HG03097 (cell line): ENCODE data around the gene IL2RA.

Source experiments
- ATAC-seq: cut with Tn5 transposase; IDR thresholded peaks from one replicate; pipeline ENCODE4 v1.9.1; 2021; ENCODE audit not compliant: unreplicated experiment, low FRiP score

Gene IL2RA

GRCh38 chr10:6061056-6061455 lies 1.1 kb downstream of the IL2RA start:
- ATAC-seq: no peak

- ATAC-seq: no peak
Measured at GRCh38 chr10:6059506-6059905, 2.7 kb downstream of the IL2RA start.

DNA sequence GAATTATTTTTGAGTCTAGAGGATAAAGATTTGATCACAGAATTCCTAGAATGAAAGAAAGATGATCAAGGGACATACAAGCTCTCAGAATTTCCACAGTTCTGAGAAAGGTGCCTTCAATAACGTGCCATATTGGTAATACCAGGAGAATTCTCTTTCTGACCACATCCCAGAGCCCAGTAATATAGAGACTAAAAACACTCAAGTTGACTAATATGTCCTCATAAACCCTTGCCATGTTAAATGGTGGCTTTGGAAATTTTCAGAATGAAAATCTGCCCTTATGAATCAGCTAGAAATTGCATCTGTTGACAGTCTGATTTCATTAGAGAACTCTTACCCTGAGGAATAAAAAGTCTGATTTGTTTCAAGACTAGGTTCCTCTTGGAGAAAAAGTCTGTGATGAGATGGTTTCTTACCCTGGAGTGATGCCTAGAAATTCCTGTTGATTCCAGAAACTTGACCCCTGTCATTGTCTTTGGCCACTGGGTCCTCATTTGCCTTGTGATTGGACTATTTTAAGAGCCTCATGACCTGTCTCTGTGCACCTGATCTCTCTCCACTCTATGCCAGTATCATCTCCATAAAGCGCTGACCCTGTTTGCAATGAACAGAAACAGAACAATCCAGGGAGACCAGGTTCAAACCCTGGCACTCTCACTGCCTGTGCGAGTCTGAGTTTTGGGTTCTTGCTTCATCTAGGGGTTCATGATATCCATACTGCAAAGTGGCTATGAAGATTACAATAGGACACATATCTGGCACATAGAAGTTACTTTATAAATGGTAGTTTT lies 3.3 kb downstream of the IL2RA start:
- no peak for ATAC-seq

DNA sequence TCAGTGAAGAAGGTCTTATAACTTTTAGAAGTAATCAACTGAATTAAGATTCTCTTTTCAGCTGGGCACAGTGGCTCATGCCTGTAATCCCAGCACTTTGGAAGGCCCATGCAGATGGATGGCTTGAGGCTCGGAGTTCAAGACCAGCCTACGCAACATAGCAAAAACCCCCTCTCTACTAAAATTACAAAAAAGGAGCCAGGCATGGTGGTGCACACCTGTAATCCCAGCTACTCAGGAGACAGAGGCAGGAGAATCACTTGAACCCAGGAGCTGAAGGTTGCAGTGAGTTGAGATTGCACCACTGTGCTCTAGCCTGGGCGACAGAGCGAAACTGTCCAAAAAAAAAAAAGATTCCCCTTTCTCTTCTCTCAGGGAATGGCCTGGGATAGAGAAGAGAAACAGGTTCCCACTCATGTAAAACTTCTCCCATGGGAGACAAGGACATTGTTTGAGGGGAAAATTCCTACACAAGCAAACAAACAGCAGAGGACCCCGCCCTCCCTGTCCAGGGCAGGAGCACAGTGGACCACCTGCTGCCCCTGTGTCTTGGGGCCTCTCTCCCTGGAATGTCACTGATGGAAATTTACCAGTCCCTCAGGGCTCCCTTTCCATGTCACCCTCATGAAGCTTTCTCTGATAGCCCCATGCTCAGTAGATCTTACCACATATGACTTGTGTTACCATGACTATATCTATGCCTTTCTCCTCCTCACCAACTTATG lies 5.6 kb downstream of the IL2RA start:
- ATAC-seq: no peak

- ATAC-seq: no peak
Measured at GRCh38 chr10:6055929-6056328, 6.2 kb downstream of the IL2RA start.

- no peak for ATAC-seq
Measured at GRCh38 chr10:6054884-6055283, 7.3 kb downstream of the IL2RA start.

- ATAC-seq: no peak
Measured at GRCh38 chr10:6053816-6054631, 8.1 kb downstream of the IL2RA start.

GRCh38 chr10:6053303-6053702 lies 8.9 kb downstream of the IL2RA start:
- no peak for ATAC-seq

DNA sequence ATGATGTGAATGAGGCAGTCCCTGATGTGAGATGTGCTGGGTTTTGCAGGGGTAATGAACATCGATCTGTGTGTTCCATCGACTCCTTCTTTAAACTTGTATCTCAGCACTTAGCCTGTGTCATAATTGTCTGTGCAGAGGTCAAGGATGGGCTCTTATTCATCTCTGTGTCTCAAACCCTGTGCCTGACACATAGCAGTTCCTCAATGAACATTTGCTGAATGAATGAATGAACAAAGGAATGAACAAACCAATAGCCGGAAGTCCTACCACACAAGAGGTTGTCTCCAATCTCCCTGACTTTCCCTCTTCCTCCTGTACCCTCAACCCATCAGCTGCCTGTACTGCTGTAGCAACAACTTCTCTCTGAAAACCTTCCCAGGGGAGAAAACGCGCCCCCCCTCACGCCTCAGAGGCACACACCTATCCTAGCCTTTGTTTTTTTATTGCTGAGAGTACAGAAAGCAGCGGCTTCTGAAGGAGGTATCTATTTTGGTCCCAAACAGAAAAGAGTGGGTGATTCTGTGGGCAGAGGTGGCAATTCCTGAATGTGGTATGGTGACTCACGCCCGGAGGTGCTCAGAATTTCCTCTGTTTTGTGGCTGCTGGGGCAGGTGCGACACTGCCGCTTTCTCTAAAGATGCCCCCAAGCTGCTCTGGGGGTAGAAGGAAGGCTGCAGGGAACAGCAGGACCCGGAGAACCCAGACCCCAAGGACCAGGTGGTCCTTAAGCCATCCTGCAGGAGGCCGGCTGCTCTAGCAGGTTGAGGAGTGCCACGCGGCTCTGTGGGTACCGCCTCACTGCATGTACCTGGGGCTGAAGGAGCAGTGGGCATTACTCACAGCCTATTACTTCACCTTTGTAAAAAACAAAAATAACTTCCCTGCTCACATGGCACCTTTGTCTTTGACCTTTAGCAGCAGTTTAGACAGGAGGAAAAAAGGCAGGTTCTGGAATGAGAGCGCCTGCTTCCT lies 9.6 kb downstream of the IL2RA start:
- ATAC-seq: peak; percentile 27

GRCh38 chr10:6050801-6051445 lies 11.2 kb downstream of the IL2RA start:
- peak; percentile 62 for ATAC-seq

DNA sequence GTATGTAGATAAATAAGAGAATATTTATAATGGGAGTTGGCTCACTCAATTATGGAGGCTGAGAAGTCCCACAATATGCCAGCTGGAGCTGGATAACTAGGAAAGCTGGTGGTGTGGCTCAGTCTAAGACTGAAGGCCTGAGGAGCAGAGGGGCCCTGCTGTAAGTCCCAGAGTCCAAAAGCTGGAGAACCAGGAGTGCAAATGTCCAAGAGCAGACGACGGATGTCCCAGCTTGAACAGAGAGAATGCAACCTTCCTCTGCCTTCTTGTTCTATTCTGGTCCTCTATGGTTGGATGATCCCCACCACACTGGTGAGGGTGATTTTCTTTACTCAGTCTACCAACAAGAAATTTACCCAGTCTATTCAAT lies 13.2 kb downstream of the IL2RA start:
- ATAC-seq: no peak

DNA sequence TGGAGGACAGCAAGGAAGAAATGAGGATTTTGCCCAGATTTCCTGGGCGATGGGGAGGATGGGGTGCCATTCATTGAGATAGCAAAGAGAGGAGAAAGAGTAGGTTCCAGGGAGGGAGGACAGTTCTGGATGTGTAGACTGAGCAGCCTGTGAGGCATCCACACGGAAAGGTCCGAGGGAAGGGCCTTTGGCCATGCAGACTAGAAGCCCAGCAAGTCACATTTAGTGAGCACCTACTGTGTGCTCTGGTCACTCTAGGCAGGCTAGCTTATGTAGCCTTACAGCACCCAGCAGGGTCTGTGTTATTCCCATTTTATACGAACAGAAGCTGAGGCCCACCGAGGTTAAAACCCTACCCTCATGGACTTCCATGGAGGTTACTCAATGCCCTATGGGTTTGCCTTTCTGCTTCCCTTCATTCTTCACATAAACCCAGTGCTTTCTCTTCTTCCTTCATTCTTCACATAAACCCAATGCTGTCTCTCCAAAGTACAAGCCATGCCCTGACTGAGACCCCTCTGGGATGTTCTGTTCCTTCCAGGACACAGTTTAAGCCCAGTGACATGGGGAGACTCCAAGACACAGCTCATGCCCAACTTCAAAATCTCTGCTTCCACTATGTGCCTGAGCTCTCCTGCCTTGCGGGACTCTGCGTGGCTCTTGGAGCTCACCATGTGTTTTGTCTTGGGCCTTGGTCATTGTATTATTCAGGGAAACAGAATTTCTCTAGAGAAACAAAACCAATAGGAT lies 13.7 kb downstream of the IL2RA start:
- no peak for ATAC-seq

DNA sequence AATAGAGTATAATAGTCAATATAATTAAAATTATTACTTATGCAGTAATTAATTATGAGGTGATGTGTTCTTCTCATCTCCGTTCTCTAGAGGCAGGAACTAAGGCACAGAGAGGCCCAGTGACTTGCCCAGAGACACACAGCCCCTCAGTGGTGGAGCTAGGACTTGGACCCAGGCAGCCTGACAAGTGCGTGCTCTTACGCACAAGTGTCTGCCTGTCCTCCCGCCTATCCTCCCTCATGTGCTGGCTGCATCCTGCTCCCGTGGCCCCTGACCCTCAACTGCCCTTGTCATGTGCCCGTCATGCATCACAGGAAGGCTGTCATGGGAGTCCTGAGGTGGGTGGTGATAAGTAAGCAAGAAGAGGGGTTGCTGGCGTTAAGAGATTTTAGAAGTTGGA lies 14.3 kb downstream of the IL2RA start:
- ATAC-seq: no peak

DNA sequence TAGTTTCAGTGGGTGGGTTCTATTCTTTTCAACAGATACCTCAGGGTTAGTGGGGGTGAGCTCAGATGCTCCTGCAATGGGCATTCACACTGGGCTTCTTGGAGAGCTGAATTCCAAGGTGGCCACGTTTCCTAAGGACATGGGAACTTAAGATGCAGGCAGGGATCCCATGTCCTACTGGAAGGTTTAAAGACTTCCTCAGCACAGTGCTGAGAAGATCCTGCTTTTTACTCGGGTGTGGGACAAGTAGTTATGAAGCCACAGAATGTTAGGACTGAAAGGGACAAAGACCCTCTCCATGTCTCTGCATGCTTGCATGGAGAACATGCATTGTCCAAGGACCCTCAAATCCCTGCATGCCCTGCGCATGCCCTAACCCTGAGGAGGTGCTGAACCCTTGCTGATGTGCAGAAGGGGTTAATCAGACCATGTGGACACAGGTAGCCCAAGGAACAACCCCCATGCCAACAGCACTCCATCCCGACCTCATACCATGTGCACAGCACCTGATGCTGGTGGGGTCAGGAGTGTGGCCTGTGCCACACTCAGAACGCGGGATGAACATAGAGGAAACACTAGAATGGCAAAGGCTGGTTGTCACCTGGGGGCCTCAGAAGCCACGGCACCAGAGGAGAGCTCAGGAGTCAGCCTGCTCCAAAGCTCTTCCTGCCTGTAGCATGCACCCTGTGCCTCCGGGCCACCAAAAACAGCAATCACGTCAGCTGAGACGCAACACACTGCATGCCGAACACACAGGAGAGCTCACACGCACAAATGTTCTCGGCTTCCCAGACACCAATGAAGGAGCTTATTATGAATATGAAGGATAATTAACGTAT lies 15.2 kb downstream of the IL2RA start:
- ATAC-seq: no peak

DNA sequence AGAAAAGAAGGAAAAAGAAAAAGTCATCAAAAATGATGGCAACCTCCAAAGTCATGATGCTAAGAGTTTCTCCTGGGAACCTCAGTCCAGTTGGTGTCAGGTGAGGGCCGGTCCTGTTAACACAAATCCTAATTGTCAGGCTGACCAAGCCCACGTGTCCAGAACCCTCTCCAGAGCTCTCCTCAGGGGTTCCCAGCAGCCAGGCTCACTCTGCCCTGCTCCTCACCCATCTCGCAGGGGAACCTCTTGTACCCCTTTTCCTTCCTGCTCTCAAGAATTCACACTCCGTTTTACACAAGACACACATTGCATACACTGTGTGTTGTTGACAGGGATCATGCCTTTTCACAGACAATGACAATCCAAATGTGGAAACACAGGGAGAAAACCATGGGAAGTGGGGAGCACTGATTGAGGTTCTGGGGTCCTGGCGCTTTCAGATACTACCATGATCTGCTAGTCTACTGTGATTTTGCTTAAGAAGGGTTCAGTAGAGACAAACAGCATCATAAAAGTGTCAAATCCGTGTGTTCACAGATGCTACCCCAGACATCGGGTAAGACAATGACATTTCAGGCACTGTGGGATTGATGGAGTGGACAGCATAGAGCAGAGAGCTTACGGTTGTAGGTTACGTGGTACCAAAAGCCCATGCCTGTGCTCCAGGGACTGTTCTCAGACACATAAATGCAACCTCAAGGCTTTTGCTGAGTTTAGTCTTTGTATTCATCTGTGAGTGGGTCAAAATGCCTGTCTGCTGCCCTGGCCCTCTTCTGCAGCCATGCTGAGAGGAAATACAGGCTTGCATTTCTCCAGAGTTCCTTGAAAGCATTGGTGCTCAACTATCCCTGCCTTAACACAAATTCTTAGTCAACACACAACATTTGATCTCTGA lies 16.0 kb downstream of the IL2RA start:
- ATAC-seq: no peak

GRCh38 chr10:6045314-6045848 lies 16.8 kb downstream of the IL2RA start:
- no peak for ATAC-seq

- ATAC-seq: no peak
Measured at GRCh38 chr10:6044751-6045313, 17.3 kb downstream of the IL2RA start.
